NCI-H1417 (cell line): ENCODE results near the gene MED26.

ENCODE experiments used
- DNase-seq, 3 experiments: peaks; one replicate each; lab custom pipeline; 2025; lab: John Stamatoyannopoulos, UW

Gene MED26

GRCh38 chr19:16588824-16589577 lies 39.0 kb downstream of the MED26 start:
- DNase-seq = peak in 1 of 3 experiments; percentile 3

- DNase-seq = peak in 2 of 3 experiments; percentile 43 to 57
Measured at GRCh38 chr19:16587833-16588823, 39.9 kb downstream of the MED26 start.

DNA sequence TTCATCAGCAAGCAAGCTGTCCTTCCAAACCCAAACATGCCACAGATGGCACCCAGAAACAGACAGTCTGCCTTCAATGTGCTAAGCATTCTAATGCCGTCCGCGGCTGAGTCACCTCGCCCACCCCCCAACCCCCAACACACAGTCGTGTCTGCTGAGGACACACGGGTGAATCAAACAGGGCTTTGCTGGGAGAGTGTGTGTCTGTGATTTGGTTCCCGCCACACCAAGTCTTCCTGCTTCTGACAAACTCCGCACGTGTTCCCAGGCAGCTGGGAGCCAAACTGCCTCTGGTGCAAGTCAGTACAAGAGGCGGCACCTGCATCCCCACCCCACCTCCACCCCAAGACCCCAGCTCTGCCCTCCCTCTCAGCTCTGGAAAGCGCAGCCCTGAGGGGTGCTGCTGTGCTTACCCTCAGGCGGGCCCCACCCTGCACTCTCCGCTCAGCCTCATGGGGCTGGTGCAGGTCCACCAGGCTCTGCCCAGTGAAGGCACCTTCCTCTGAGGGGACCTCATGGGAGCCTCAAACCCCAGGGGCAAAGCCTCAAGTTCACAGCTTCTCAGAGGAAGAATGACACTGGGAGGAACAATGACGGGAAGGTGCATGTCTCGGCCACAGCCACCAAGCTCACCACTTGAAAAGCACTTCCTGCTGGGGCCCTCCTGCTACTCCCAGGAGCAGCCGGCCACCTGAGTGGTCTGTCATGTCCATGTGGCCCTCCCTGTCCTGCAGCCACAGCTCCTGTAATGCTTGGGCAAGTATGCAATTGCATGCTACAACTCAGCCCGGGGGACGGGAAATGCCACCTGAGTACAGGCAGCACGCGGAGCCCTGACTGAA lies 40.8 kb downstream of the MED26 start:
- no peak for DNase-seq

DNA sequence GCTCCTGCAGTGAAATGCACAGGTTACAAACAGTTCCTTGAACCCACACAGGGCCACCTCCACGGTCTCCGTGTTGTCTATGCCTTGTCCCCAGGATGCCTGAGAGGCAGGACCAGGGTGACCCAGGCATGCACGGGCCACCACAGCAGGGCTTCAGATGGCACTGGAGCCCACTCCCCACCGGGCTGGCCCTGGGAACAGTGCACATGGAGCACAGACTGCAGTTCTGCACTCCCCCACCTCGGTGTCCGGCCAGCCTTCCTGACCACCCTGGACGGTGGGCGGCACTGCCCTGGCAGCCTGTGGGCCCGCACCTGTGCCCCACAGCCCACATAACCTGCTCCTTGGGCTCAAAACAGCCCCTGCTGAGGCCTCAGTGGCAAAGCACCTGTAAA lies 41.5 kb downstream of the MED26 start:
- DNase-seq = no peak

DNA sequence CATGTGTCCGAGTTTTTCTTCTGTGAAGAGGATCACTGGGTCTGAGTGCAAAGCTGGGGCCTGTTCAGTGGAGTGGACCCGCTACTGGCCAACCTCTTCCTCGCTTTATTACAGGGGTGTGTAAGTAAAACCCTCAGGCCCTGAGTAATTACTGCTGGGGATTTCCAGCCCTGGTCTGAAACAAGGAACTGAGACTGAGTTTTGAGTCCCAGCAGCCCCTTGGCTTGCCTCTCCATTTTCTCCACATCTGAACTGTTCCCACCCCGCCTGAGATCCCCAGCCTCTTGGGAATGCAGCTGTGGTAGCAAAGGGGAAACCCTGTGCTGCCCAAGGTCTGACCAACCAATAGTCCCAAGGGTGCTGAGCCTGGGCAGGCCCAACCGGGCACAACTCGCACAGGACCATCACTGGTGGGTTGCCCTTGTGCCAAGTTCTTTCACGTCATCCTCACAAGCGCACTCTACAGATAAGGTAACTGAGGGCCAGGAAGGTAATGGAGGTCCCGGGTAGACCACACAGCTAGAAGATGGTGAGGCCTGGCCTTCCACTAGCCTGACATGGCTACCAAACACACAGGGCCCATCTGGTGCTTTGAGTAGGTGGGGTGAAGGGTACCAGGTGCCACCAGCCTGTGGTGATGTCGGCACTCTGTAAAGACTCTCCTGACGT lies 42.1 kb downstream of the MED26 start:
- DNase-seq = no peak

DNA sequence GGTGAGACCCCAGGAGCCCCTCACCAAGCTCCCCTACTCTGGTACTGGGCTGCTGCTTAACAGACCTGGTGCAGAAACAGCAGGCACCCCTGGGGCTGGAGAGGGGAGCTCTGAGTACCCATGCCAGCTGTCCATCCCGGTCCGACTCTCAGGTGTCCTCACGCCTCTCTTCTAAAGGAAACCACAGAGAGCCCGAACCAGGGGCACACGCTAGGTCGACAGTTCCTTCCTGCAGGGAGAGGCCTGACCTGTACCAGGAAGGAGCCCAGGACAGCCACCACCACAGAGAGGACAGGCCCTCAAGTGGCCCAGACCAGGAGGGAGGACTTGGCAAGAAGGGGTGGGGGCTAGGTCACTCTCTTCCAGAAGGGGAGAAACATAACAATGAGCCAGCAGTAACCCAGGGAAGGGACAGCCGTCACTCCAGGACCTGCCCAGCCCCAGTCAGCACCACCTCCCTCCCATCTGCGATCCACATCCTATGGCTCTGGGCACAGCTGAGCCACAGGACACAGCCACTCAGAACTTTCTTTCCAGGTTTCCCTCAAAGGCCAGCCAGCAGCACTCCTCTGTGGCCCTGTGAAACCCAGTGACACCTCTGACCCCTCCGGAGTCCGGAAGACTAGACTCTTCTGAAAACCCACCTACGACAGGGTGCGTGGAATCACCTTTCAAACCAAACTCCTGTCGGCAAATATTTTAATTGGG lies 42.8 kb downstream of the MED26 start:
- DNase-seq = no peak

DNA sequence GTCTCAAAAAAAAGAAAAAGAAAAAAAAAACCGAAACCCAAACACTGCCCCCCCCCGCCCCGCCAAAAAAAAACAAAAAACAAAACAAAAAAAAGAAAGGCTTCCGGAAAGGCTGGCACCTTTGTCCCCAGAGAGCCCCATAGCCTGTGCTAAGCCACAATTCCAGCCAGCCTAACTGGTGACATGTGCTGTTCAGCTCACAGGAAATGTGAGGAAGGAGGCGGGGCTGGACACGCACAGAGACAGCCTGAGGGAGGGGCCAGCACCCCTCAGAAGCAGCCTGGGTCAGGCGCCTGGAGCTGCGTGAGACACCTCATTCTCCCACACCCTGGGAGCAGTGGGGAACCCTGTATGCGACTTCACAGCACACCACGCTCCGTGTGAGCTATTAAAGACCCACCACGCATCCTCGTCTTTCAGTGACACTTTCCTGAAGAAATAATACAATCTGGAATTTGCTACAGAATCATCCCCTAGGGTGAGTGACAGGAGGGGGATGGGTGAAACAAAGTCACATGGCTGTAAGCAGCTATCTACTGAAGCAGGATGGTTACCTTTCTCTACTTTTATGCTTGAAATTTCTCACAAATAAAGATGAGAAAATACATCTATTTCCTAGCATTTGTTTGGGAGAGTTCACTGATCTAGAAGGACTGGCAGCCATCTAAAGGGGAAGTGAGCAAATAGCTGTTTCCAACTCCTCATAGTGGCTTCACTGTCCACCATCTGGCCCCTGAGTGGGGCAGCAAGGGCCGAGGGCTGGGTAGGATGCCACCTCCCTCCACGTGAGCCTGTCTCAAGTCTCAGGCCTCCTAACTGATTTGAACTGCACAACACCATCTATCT lies 43.5 kb downstream of the MED26 start:
- DNase-seq = peak; percentile 16 to 57 (median 17)

DNA sequence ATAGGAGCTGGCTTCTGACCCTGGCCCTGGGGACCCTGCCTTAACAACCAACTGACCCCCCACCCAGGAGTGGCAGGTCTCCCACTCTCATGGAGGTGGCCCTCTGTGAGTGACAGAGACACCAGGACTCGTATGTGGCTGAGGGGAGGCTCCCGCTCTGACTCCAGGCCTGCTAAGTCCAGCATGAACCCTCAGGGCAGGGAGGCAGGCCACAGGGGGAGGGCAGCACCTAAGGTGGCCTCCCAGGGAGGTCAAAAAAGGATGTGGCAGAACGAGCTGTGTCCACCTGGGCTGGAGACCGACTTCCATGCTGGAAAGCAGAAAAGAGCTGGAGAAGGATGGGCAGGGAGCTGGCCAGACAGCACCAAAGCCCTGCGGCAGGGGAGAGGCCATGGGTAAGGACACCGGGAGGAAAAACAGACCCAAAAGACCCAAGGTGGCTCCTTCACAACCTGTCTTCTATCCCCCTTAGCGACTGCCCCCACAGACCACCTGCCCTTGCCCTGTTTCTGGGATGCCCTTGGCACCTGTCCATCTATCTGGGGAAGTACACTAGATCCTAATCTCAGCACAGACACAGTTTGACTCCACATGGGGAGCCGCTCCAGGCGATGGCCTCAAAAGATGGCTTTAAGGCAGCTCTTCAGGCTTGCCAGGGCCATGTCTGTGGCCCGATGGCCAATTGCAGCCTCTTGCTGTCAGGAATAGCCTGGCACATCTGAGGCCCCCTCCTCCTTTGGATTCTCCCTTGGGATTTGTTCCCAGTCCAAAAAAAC lies 45.3 kb downstream of the MED26 start:
- DNase-seq = no peak

GRCh38 chr19:16581971-16582343 lies 46.0 kb downstream of the MED26 start:
- DNase-seq = no peak

- DNase-seq = no peak
Measured at GRCh38 chr19:16581145-16581970, 46.6 kb downstream of the MED26 start.

- no peak for DNase-seq
Measured at GRCh38 chr19:16579381-16579780, 48.6 kb downstream of the MED26 start.

GRCh38 chr19:16577531-16577985 lies 50.4 kb downstream of the MED26 start:
- no peak for DNase-seq

- no peak for DNase-seq
Measured at GRCh38 chr19:16576690-16577530, 51.1 kb downstream of the MED26 start.

DNA sequence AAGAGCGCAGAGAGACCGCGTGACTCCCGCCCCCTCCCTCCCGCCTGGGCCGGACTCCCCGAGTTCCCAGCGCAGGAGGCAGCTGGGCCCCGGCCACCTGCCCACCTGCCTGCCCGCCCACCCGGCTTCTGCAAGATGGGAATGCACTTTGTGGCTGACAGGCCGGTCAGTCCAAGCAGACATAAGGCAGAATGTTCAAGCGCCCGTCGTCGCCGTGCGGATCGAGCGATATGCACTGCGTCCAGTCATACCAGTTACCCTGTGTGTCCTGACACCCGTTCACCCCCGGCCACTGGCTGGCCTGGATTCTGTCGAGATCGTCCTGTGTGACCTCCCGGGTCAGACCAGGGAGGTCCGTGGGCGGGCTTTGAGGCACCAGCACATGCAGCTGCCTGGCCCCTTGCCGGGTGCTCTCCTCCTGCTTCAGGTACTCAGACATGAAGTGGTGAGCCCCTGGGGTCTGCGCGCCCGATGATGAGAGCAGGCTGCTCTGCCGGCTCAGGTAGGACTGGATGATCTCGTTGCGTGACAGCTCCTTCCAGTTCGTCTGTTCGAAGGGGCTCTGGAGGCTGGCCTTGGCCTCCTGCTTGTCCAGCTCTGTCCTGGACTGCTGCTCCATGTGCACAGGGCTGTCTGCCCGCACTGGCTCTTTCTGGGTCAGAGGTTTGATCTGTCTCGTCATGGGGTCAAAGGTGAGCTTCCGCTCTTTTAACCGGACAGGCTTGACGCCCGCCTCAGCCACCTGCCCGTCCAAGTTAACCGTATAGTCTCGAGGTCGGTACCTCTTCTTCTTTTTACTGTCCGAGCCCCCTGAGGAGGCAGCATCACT lies 51.9 kb downstream of the MED26 start:
- DNase-seq = no peak

GRCh38 chr19:16575282-16575681 lies 52.7 kb downstream of the MED26 start:
- DNase-seq = no peak

DNA sequence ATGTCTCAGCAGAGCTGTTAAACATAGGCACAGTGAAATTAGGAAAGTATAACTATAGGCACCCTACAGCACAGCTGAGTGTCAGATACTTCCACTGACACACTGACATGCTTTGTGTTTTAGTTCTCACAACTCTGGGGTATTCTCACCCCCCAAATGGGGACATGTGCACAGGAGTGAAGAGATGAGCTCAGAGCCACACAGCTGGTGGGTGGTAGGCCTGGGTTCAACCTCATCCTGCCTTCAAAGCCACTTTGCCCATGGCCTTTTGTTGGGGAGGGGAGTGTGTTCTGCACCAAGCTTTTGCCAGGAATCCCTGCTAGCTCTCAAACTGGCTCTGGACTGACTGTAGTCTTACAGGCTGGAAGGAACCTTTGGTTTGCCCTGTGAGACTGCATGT lies 54.1 kb downstream of the MED26 start:
- DNase-seq = no peak
